GM12875 (cell line): ENCODE data around the gene USP12.

Experiments
- H3K4me3 ChIP-seq: one replicate; pipeline ENCODE4 v1.5.1; 2011; ENCODE audit warnings: low read depth, low read length, control low read depth
- TF ChIP-seq, protein P1 (sequence below): IDR thresholded peaks from 2 replicates; pipeline ENCODE4 v1.5.1; 2011; ENCODE audit warnings: low read depth, mild to moderate bottlenecking, control low read depth, inconsistent platforms, low read length, moderate library complexity, borderline replicate concordance; ENCODE audit not compliant: insufficient read depth

Gene USP12

DNA sequence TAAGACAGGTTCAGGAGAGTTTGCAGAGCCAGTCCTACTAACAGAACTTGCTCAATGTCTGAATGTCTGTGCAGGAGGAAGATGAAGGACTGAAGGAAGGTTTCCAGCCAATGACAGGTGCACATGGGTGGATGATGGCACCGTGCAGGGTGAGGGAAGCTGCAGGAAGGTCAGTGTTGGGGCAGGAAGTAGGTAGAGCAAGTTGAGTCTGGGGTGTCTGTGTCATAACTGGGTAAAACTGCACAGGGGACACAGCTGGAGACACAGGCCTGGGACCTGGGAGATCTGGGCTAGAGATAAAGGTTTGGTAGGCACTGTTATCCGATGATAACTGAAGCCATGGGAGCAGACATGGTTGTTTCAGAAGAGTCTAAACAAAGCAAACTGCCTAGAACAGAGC, 116.9 kb downstream of the USP12 start:
- TF ChIP-seq, protein P1, sequence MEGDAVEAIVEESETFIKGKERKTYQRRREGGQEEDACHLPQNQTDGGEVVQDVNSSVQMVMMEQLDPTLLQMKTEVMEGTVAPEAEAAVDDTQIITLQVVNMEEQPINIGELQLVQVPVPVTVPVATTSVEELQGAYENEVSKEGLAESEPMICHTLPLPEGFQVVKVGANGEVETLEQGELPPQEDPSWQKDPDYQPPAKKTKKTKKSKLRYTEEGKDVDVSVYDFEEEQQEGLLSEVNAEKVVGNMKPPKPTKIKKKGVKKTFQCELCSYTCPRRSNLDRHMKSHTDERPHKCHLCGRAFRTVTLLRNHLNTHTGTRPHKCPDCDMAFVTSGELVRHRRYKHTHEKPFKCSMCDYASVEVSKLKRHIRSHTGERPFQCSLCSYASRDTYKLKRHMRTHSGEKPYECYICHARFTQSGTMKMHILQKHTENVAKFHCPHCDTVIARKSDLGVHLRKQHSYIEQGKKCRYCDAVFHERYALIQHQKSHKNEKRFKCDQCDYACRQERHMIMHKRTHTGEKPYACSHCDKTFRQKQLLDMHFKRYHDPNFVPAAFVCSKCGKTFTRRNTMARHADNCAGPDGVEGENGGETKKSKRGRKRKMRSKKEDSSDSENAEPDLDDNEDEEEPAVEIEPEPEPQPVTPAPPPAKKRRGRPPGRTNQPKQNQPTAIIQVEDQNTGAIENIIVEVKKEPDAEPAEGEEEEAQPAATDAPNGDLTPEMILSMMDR: no peak
- H3K4me3 ChIP-seq: no peak overlapping the region

- TF ChIP-seq, protein P1: no peak
- H3K4me3 ChIP-seq: no peak overlapping the region
These were observed 117.6 kb downstream of the USP12 start for GRCh38 chr13:27053902-27054595.

- no peak overlapping the region for H3K4me3 ChIP-seq
- TF ChIP-seq, protein P1: no peak
These were observed 118.3 kb downstream of the USP12 start for GRCh38 chr13:27053210-27053884.

DNA sequence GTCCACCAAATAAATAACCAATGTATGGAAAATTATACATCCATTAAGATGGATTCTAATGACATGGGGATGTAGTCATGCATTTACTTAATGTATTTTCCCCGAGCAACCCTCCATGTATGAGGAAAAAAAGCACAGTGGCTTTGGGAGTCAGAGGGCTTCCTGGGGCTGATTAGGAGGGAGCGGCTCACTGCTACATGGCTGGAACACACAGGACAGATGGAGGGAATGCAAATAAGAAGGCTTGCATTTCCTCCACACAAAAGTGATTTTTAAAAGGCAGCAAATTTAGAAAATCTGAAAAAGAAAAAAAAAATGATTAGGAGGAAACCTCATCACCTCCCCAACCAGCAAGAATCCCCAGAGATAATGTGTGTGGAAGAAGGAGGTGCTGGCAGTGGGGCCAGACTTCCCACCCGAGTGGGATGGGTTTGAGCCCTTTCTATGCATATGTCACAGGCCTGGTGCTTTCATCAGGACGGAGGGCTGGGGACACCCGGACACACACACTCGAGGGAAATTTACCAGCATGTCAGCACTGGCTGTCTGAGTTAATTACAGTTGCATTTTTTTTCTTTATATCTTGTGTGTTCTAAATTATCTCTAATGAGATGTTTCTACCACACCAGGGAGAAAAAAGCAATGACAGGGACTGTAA, 118.9 kb downstream of the USP12 start:
- H3K4me3 ChIP-seq: no peak overlapping the region
- TF ChIP-seq, protein P1: no peak

- TF ChIP-seq, protein P1: no peak
- H3K4me3 ChIP-seq: no peak overlapping the region
These were observed 124.5 kb downstream of the USP12 start for GRCh38 chr13:27047081-27047480.

GRCh38 chr13:27044837-27045570, 126.6 kb downstream of the USP12 start:
- TF ChIP-seq, protein P1: no peak
- no peak overlapping the region for H3K4me3 ChIP-seq

DNA sequence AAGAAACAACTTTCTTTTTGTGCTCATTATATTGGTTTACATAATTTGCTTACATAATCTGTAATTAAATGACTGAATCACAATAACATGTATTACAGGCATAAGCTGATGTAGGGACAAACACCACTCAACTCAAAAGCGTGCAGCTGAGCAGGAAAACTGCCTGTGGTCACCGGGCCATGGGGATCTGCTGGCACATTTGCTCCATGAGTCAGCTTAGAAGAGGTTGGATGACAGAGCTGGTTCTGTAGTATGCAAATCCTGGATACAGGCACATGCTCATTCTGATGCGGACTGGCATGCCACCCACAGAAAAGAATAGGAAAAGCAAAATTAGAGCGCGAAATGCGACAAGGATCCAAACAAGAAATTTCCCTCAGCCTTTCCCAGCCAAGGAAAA, 128.6 kb downstream of the USP12 start:
- H3K4me3 ChIP-seq: no peak overlapping the region
- TF ChIP-seq, protein P1: no peak
